Progenitor cell of endocrine pancreas (in vitro differentiated cells): ENCODE data around the gene TBRG1. TPM values are rescaled to one million over a fixed set of nuclear protein-coding genes. Genes with fewer than 3 reads are reported as not detected.

Source experiments
- DNase-seq: peaks from one replicate; pipeline ENCODE4 v3.0.0; 2021; ENCODE audit warnings: low spot score; ENCODE audit not compliant: unreplicated experiment
- H3K27ac Mint-ChIP-seq: 2 replicates; pipeline ENCODE4 v1.8.0; 2021; ENCODE audit warnings: mild to moderate bottlenecking, moderate library complexity, mixed read lengths
- H3K27me3 Mint-ChIP-seq: 2 replicates; pipeline ENCODE4 v1.8.0; 2021; ENCODE audit warnings: mixed read lengths
- H3K36me3 Mint-ChIP-seq: 2 replicates; pipeline ENCODE4 v1.8.0; 2022; ENCODE audit warnings: mixed read lengths; ENCODE audit not compliant: insufficient read depth
- H3K4me1 Mint-ChIP-seq: 2 replicates; pipeline ENCODE4 v1.8.0; 2021; ENCODE audit warnings: low read depth, mixed read lengths
- H3K4me3 Mint-ChIP-seq: 2 replicates; pipeline ENCODE4 v1.8.0; 2021; ENCODE audit warnings: low read depth, mild to moderate bottlenecking, moderate library complexity, mixed read lengths
- H3K9me3 Mint-ChIP-seq: 2 replicates; pipeline ENCODE4 v1.8.0; 2021; ENCODE audit warnings: low read depth, mixed read lengths
- CTCF ChIP-seq: fragments of 200-600 bp; sonication (generic); IDR thresholded peaks from one replicate; pipeline ENCODE4 v1.5.0; 2021; ENCODE audit warnings: antibody characterized with exemption, mild to moderate bottlenecking; ENCODE audit not compliant: unreplicated experiment
- total RNA-seq: library from RNA; stranded (reverse); gene quantifications from 2 replicates; pipeline ENCODE4 v1.2.1, GENCODE V29; 2021

TBRG1 gene
- total RNA-seq, 1 donor from 2014 or later: 33.3 TPM

- no peak overlapping the region for H3K27ac Mint-ChIP-seq
- peaks cover 24% of the 10 kb centered on the region for H3K4me1 Mint-ChIP-seq
- no peak overlapping the region for H3K4me3 Mint-ChIP-seq
- H3K27me3 Mint-ChIP-seq: peaks cover 16% of the 10 kb centered on the region
- DNase-seq: no peak
- TF ChIP-seq CTCF: no peak
- H3K9me3 Mint-ChIP-seq: no peaks in the 10 kb centered on the region
- no peaks in the 10 kb centered on the region for H3K36me3 Mint-ChIP-seq
These were observed 40.1 kb upstream of the TBRG1 start for GRCh38 chr11:124582565-124582964.

- peaks cover 10% of the 10 kb centered on the region for H3K27me3 Mint-ChIP-seq
- no peak for DNase-seq
- no peak overlapping the region for H3K4me3 Mint-ChIP-seq
- H3K27ac Mint-ChIP-seq: no peak overlapping the region
- peaks cover 20% of the 10 kb centered on the region for H3K4me1 Mint-ChIP-seq
- H3K36me3 Mint-ChIP-seq: no peaks in the 10 kb centered on the region
- no peak for TF ChIP-seq CTCF
- H3K9me3 Mint-ChIP-seq: no peaks in the 10 kb centered on the region
These were observed 38.9 kb upstream of the TBRG1 start for GRCh38 chr11:124583781-124584180.

DNA sequence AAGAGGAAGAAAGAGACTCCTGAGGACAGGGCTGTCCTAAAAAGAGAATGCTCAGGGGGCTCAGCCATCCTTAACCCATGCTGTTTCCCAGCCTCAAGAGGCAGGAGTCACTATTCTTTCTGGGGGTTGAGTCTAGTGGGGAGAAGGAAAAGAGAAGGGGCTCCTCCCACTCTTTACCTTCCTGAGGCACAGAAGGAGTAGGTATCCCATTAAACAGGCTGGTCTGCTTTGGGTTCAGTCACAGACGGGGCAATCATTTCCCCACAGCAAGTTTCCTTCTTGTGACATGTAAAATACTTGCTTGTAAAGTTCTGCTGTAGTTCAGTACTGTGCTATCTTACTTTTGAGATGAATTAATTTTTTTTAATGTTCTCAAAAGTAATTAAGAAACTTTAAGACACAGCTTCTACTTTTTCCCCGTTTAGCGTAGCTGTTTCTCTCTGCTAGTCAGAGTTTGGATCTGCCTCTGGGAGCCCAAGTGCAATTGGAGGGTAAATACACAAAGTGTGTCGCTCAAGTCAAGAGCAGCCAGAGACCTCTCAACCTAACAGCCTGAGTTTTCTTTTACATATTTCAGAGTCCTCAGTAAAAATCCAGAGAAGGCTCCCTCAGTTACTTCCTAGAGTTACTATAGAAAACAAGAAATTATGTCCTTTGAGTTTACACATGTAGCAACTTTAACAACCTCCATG lies 37.8 kb upstream of the TBRG1 start:
- no peak for DNase-seq
- peaks cover 6% of the 10 kb centered on the region for H3K27me3 Mint-ChIP-seq
- peaks cover 16% of the 10 kb centered on the region for H3K4me1 Mint-ChIP-seq
- no peak overlapping the region for H3K4me3 Mint-ChIP-seq
- no peaks in the 10 kb centered on the region for H3K36me3 Mint-ChIP-seq
- H3K27ac Mint-ChIP-seq: no peak overlapping the region
- TF ChIP-seq CTCF: no peak
- H3K9me3 Mint-ChIP-seq: no peaks in the 10 kb centered on the region

- TF ChIP-seq CTCF: peak; percentile 74
- Mint-ChIP-seq H3K9me3 (no peaks in the 10 kb centered on the region), H3K27ac (no peak overlapping the region), H3K4me3 (no peak overlapping the region), H3K27me3 (peaks cover 2% of the 10 kb centered on the region), H3K36me3 (no peaks in the 10 kb centered on the region), H3K4me1 (peaks cover 16% of the 10 kb centered on the region)
- peak; percentile 24 for DNase-seq
These were observed 36.3 kb upstream of the TBRG1 start for GRCh38 chr11:124586238-124586860.

- no peak for TF ChIP-seq CTCF
- no peak overlapping the region for H3K27ac Mint-ChIP-seq
- no peak for DNase-seq
- H3K4me1 Mint-ChIP-seq: no peaks in the 10 kb centered on the region
- no peaks in the 10 kb centered on the region for H3K36me3 Mint-ChIP-seq
- H3K4me3 Mint-ChIP-seq: no peak overlapping the region
- peaks cover 3% of the 10 kb centered on the region for H3K27me3 Mint-ChIP-seq
- no peaks in the 10 kb centered on the region for H3K9me3 Mint-ChIP-seq
These were observed 31.2 kb upstream of the TBRG1 start for GRCh38 chr11:124591430-124591829.
